ENCODE data around the gene PVRIG. TPM values are rescaled to one million over a fixed set of nuclear protein-coding genes. Genes with fewer than 3 reads are reported as not detected.
"Not testable (repeated sequence)": the region's sequence is repeated elsewhere in the genome, so short reads cannot be mapped to it uniquely, and the experiment has no call there.

PVRIG gene
- total RNA-seq, 1 donor from 2014 or later = 3.1 TPM

DNA sequence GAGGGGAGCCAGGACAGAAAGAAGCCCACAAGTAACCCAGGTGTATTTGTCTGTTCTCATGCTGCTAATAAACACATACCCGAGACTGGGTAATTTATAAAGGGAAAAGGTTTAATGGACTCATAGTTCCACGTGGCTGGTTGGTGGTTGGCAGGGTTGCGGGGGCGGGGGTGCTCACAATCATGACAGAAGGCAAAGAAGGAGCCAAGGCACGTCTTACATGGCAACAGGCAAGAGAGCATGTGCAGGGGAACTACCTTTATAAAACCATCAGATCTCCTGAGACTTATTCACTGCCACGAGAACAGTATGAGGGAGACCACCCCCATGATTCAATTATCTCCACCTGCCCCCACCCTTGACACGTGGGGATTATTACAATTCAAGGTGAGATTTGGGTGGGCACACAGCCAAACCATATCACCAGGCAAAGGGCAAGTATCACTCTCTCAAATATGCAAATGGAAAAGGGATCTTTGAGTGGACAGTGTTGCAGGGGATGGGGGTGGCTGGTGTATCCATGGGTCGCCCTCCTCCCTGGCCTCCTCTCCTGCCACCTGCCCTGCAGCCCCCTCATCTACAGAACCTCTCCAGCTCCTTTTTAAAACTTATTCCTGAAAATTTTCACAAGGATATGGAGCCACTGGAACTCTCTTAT is 15.0 kb downstream of the PVRIG start:
- not testable (repeated sequence) for DNase-seq (ENCODE audit: low spot score)

DNA sequence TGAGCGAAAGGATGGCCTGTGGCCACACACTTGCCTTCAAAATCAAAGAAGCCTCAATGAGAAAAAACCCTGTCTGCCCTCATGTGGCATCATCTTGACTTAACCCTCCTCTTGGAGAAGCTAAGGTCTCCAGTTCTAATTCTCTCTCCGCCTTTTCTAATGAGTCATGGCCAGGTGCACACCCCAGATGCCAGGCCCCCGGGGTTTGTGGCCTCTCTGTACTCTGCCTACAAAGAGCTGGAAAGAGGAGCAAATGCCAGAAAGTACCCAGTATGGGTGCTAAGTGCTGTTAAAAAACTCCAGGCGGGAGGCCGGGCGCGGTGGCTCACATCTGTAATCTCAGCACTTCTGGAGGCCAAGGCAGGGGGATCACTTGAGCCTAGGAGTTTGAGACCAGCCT is 20.2 kb downstream of the PVRIG start:
- not testable (repeated sequence) for DNase-seq (ENCODE audit: low spot score)

DNA sequence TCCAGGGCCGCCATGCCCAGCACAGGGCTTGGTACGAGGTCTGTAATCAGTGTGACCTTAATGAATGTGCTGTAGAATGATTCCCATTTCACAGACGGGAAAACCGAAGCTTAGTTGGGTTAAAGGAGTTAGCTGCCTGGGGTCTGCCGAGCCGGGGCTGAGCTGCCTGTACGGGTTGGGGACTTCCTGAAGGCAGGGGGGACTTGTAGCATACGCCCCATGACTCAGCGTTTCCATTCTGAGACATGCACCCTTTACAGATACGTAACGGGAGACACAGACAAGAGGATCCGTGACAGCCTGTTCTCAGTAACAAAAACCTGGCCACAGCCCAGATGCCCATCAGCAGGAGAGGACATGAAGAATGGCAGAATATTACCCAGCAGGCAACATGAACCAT is 23.6 kb downstream of the PVRIG start:
- not testable (repeated sequence) for DNase-seq (ENCODE audit: low spot score)

DNA sequence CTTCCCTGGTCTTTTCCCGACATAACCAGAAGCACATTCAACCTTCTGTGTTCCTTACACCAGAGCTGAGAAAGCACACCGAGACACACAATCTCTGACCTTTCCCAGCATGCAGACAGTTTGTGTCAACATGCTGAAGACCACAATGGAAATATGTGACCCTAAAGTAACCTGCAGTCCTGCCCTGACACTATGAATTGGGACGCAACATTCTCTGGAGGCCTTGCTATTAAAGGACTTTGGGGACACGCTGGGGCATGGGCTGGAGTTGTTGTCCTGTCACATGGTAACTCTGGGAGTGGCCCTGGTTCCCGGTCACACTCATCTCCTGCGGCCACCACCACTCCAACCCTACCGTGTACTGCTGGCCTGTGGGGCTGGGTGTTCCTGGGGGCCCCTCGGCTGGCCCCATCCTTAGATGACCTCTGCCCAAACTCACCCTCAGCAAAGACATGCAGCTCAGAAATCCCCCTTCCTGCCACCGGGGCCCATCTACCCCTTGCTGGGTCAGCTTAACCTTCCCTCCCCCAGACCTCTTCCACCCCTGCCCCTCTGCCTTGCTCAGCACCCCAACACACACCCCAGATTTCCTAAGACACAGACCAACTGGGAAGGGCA is 25.3 kb downstream of the PVRIG start:
- not testable (repeated sequence) for DNase-seq (ENCODE audit: low spot score)

DNA sequence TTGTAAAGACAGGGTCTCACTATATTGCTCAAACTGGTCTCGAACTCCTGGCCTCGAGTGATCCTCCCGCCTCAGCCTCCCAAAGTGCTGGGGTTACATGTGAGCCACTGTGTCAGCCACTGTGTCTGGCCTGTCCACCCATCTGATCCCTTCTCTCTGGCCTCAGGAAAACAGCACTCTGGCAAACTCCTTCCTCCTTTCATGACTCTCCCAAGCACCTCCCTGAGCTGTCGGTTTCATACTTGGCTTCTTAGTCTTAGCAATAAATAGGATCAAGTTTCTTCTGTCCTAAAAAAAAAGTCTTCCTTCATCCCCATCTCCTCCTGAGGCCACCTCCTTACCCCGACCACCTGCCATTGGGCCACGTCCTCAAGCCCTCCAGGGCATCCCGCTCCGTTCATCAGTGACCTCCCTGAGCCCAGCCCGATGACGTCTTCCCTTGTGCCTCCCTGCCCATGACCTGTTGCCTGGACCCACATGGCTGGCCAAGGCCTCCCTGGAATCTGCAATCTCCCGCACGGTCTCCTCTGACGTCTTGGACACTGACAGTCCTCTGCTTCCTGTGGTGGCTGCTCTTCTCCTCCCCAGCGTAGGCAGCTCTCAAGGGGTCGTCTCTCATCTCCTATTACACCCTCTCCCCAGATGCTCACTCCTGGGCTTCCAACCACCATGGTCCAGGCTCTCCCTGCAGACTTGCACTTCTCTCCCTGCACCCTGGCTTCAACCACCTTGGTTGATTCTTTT is 26.5 kb downstream of the PVRIG start:
- not testable (repeated sequence) for DNase-seq (ENCODE audit: low spot score)

- not testable (repeated sequence) for DNase-seq (ENCODE audit: low spot score)
These were observed 27.1 kb downstream of the PVRIG start for GRCh38 chr7:100246865-100247137.

- peak; percentile 68 for DNase-seq (ENCODE audit: low spot score)
These were observed 27.5 kb downstream of the PVRIG start for GRCh38 chr7:100247152-100247757.

- DNase-seq (ENCODE audit: low spot score) = no peak
These were observed 28.7 kb downstream of the PVRIG start for GRCh38 chr7:100248483-100248882.

- no peak for DNase-seq (ENCODE audit: low spot score)
These were observed 37.3 kb downstream of the PVRIG start for GRCh38 chr7:100257017-100257416.

DNA sequence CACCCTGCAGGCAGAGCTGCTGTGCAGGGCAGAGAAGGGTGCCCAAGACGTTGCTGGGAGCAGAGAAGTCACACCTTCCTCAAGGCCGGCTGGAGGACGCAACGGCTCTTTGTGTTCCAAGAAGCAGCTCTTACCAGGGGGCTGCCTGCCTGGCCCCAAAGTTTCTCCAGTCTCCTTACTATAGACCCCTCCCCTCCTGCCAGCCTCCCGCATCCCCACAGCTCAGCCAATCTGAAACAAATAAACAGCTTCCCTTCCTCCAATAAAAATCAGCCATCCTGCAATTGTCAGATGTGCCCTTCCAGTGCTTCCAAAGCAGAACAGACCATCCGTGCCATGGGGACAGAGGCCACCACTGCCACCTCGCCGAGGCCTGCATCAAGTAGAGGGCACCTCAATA is 40.2 kb downstream of the PVRIG start:
- not testable (repeated sequence) for DNase-seq (ENCODE audit: low spot score)

- not testable (repeated sequence) for DNase-seq (ENCODE audit: low spot score)
These were observed 43.1 kb downstream of the PVRIG start for GRCh38 chr7:100262896-100263295.

GRCh38 chr7:100264223-100264622 is 44.5 kb downstream of the PVRIG start:
- DNase-seq (ENCODE audit: low spot score) = not testable (repeated sequence)

DNA sequence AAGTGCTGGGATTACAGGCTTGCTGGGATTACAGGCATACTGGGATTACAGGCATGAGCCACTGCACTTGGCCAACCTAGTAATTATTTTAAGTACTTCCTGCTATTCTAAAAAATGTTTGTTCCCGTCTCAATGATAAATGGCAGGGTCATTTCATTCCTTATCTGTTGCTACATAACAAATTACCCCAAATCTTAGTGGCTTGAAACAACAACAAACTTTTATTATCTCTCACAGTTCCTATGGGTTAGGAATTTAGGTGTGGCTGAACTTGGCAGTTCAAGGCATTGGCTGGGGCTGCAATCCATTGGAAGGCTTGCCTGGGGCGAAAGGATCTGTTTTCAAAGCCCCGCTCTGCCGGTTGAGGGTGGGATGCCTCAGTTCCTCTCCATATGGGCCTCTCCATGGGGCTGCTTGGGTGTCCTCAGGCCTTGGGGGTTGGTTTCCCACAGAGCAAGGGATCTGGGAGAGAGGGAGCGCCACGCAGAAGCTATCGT is 45.0 kb downstream of the PVRIG start:
- not testable (repeated sequence) for DNase-seq (ENCODE audit: low spot score)

GRCh38 chr7:100265851-100266250 is 46.1 kb downstream of the PVRIG start:
- not testable (repeated sequence) for DNase-seq (ENCODE audit: low spot score)

DNA sequence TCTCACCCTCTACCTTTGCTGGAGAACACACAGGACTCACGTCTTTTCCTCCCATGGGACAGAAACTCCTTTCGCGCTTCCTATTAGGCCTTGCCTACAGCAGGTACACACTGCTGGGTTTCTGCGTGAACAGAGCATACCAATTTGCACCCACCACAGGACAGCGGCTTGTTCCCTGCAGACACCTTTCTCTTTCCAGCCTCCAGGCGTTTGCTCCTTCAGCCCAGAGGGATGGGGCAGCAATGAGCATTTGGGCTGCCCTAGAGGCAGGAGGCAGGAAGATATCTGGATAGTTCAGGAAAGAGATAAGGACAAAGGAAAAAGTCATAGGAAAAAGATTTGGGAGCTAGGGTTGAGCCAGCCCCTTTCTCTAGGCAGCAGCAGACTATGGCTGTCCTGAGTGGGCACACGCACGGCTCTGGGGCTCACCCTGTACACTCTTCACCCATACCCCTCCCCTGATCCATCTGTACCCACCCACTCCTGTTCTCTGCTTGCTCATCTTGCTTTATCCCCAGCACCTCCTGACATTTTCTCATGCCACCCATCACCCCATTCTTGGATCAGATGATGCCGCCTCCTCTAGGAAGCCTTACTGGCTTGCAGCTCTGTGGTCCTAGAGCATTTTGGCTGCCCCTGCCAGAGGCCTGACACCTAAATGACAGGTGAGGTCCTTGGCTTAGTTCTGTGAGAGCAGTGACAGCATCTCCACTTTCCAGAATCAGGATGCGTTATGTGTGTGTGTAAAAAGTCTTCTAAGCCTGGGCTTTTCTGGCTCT is 47.0 kb downstream of the PVRIG start:
- no peak for DNase-seq (ENCODE audit: low spot score)

- no peak for DNase-seq (ENCODE audit: low spot score)
These were observed 47.9 kb downstream of the PVRIG start for GRCh38 chr7:100267648-100268047.

DNA sequence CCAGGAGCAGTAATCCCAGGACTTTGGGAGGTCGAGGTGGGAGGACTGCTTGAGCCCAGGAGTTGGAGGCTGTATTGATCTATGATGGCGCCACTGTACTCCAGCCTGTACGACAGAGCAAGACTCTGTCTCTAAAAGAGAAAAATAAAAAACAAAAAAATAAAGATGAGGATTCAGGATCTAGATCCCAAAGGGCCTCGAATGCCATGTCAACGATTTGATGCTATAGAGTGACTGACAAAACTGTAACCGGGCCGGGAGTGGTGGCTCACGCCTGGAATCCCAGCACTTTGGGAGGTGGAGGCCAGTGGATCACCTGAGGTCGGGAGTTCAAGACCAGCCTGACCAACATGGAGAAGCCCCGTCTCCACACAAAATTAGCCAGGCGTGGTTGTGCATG is 49.1 kb downstream of the PVRIG start:
- not testable (repeated sequence) for DNase-seq (ENCODE audit: low spot score)

- DNase-seq (ENCODE audit: low spot score) = peak; percentile 71
These were observed 49.7 kb downstream of the PVRIG start for GRCh38 chr7:100269306-100270045.

DNA sequence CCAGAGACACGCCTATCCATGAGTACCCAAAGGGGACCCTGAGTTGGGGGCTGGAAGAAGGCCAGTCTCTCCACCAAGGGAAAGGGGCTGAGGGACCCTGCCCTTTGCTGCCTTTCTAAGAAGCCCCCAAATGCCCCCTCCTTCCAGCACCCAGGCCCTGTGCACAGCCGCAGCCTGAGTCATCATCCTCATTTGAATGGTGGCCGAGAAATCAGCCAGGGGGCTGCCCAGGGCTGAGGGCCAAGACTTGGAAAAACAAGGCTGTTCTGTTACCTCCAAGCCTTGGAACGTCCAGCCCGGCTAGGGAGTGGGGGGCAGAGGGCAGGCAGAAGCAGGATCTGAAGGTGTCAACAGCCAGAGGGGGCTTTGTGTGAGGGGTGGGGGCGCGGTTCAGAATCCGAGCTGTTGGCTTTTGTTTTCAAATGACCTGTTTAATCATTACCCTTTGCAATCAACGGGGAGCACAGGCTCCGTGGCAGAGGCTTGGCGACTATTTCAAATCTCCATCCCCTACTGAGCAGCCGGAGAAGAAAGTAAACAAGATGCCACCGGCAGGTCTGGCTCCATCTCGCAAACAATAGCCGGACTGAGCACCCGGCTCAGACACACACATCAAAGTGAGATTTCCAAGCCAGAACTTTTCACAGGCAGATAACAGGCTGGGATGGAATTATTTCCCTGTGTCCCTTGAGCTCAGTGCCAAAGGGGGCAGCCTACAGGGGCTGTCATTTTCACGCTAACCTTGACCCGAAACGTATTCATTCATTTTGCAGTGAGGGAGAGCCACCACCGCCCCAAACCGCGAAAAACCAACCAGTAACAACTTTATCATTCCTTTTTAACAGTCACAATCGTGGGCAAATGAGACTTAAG is 50.5 kb downstream of the PVRIG start:
- peak; percentile 16 for DNase-seq (ENCODE audit: low spot score)

Data from mucosa of gallbladder (tissue), 1 donor.